ENCODE measurements around the gene HDHD3.

- TF ChIP-seq CTCF (IDR thresholded peaks at IDR 0.05) (no peak), POLR2A (IDR thresholded peaks at IDR 0.05) (no peak)
These were observed 50.6 kb downstream of the HDHD3 start for GRCh38 chr9:113326230-113326629.

Measured in adrenal gland (tissue), 5 donors.